Astrocyte (in vitro differentiated cells and primary cell): ENCODE measurements around the gene ACACA.

Source experiments
- EZH2 ChIP-seq: IDR thresholded peaks from 2 replicates; pipeline ENCODE4 v1.6.1; 2012; ENCODE audit warnings: mild to moderate bottlenecking, low read length, inconsistent platforms; ENCODE audit not compliant: insufficient read depth
- TF ChIP-seq, protein P1 (sequence below): IDR thresholded peaks from 2 replicates; pipeline ENCODE4 v1.5.1; 2011; ENCODE audit warnings: low read depth, mild to moderate bottlenecking, inconsistent platforms, low read length, moderate library complexity; ENCODE audit not compliant: insufficient read depth

GRCh38 chr17:37081287-37081686, 325.3 kb downstream of the ACACA start:
- TF ChIP-seq, protein P1, sequence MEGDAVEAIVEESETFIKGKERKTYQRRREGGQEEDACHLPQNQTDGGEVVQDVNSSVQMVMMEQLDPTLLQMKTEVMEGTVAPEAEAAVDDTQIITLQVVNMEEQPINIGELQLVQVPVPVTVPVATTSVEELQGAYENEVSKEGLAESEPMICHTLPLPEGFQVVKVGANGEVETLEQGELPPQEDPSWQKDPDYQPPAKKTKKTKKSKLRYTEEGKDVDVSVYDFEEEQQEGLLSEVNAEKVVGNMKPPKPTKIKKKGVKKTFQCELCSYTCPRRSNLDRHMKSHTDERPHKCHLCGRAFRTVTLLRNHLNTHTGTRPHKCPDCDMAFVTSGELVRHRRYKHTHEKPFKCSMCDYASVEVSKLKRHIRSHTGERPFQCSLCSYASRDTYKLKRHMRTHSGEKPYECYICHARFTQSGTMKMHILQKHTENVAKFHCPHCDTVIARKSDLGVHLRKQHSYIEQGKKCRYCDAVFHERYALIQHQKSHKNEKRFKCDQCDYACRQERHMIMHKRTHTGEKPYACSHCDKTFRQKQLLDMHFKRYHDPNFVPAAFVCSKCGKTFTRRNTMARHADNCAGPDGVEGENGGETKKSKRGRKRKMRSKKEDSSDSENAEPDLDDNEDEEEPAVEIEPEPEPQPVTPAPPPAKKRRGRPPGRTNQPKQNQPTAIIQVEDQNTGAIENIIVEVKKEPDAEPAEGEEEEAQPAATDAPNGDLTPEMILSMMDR = no peak
- TF ChIP-seq EZH2 = no peak
